Caco-2 (cell line): ENCODE results near the gene TMEM181. TPM values are rescaled to one million over a fixed set of nuclear protein-coding genes. Genes with fewer than 3 reads are reported as not detected.

ENCODE experiments used
- BruUV-seq: library from RNA; stranded (reverse); fragments of 400-500 nt; replicated peaks from 2 replicates; lab custom pipeline; 2021; lab: Mats Ljungman, UMichigan
- CTCF ChIA-PET: fragments of 300-600 bp; sonication (Branson Sonifier 250); formaldehyde crosslinking; loops from one replicate; lab custom pipeline; 2022; ENCODE audit warnings: antibody characterized with exemption; lab: Charles Lee
- POLR2A ChIA-PET: fragments of 300-600 bp; sonication (Branson Sonifier 250); formaldehyde crosslinking; loops from one replicate; lab custom pipeline; 2022; ENCODE audit warnings: antibody characterized with exemption; lab: Charles Lee
- DNase-seq, 2 experiments: peaks; one replicate each; pipeline versions ENCODE4 v3.0.0 to v3.0.0-alpha.2; 2020 to 2022
- H3K27me3 ChIP-seq: replicated peaks from 2 replicates; pipeline ENCODE4 v1.6.0; 2011; ENCODE audit warnings: low read length; ENCODE audit not compliant: control insufficient read depth, insufficient read depth
- H3K36me3 ChIP-seq: 2 replicates; pipeline ENCODE4 v1.5.1; 2011; ENCODE audit warnings: low read length; ENCODE audit not compliant: control insufficient read depth, insufficient read depth
- H3K4me1 ChIP-seq: fragments of 250-450 bp; sonication (Bioruptor Pico); 2 replicates; pipeline ENCODE4 v1.5.1; 2020; ENCODE audit warnings: mild to moderate bottlenecking
- H3K4me3 ChIP-seq: 2 replicates; pipeline ENCODE4 v1.5.1; 2011; ENCODE audit warnings: low read depth, mild to moderate bottlenecking, control low read depth, low read length
- H3K9me3 ChIP-seq: fragments of 250-450 bp; sonication (Bioruptor Pico); 2 replicates; pipeline ENCODE4 v1.5.1; 2020; ENCODE audit warnings: mild to moderate bottlenecking, moderate library complexity
- H3K27ac Mint-ChIP-seq: one replicate; pipeline ENCODE4 v1.8.0; 2022; ENCODE audit warnings: mixed read lengths; ENCODE audit not compliant: unreplicated experiment
- H3K27me3 Mint-ChIP-seq: one replicate; pipeline ENCODE4 v1.8.0; 2022; ENCODE audit warnings: mixed read lengths; ENCODE audit not compliant: insufficient read depth, unreplicated experiment
- H3K36me3 Mint-ChIP-seq: one replicate; pipeline ENCODE4 v1.8.0; 2022; ENCODE audit warnings: mild to moderate bottlenecking, mixed read lengths; ENCODE audit not compliant: insufficient read depth, unreplicated experiment
- H3K4me1 Mint-ChIP-seq: one replicate; pipeline ENCODE4 v1.8.0; 2022; ENCODE audit warnings: low read depth, mixed read lengths; ENCODE audit not compliant: unreplicated experiment
- H3K4me3 Mint-ChIP-seq: one replicate; pipeline ENCODE4 v1.8.0; 2022; ENCODE audit warnings: mild to moderate bottlenecking, moderate library complexity, mixed read lengths; ENCODE audit not compliant: unreplicated experiment
- H3K9me3 Mint-ChIP-seq: one replicate; pipeline ENCODE4 v1.8.0; 2022; ENCODE audit warnings: mixed read lengths; ENCODE audit not compliant: unreplicated experiment
- intact Hi-C: fragments of 100-400 bp; cut with micrococcal nuclease; formaldehyde crosslinking; loops from one replicate; pipeline ENCODE4 v1.10.0; 2022; ENCODE audit not compliant: unreplicated experiment
- total RNA-seq: library from RNA; stranded (reverse); gene quantifications from 2 replicates; pipeline ENCODE4 v1.2.3, GENCODE V29; 2022
- TF ChIP-seq, protein P1 (sequence below), 2 experiments: fragments of 200-600 bp in 1 of 2; IDR thresholded peaks; 1 replicate in 1 of 2; 2 replicates in 1 of 2; pipeline versions ENCODE4 v1.5.1 to v1.8.0; 2011 to 2022; ENCODE audit warnings: antibody characterized with exemption in 1 of 2, control low read depth in 1 of 2, inconsistent platforms in 1 of 2, low read depth in 1 of 2, low read length in 1 of 2, mild to moderate bottlenecking in 1 of 2, moderate library complexity in 1 of 2; ENCODE audit not compliant: insufficient read depth in 1 of 2, severe bottlenecking in 1 of 2, unreplicated experiment in 1 of 2

Gene TMEM181
- total RNA-seq, 1 experiment from 2014 or later, result 26.7 TPM

DNA sequence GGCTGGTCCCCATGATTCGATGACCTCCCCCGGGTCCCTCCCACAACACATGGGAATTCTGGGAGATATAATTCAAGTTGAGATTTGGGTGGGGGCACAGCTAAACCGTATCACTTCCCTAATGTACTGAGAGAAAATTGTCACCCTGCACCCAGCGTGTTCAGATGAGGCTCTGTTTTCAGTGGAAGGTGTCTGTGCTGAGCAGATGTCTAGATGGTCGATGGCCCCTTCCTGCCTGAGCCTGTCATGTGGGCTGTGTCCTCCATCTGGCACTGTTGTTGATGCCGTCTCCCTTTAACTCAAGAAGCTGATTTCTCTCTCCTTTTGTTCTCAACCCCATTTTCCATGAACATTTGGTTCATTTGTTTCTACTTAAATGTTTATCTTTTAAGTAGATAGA is 37.0 kb downstream of the TMEM181 start:
- ChIA-PET CTCF (no interaction called here), POLR2A (no interaction called here)
- no peaks in the 10 kb centered on the region for H3K4me1 ChIP-seq
- TF ChIP-seq, protein P1, sequence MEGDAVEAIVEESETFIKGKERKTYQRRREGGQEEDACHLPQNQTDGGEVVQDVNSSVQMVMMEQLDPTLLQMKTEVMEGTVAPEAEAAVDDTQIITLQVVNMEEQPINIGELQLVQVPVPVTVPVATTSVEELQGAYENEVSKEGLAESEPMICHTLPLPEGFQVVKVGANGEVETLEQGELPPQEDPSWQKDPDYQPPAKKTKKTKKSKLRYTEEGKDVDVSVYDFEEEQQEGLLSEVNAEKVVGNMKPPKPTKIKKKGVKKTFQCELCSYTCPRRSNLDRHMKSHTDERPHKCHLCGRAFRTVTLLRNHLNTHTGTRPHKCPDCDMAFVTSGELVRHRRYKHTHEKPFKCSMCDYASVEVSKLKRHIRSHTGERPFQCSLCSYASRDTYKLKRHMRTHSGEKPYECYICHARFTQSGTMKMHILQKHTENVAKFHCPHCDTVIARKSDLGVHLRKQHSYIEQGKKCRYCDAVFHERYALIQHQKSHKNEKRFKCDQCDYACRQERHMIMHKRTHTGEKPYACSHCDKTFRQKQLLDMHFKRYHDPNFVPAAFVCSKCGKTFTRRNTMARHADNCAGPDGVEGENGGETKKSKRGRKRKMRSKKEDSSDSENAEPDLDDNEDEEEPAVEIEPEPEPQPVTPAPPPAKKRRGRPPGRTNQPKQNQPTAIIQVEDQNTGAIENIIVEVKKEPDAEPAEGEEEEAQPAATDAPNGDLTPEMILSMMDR (IDR thresholded peaks at IDR 0.05; ENCODE audit: insufficient read depth in 1 of 2, low read depth in 1 of 2, low read length in 1 of 2, severe bottlenecking in 1 of 2, unreplicated experiment in 1 of 2), result no peak
- no peak for DNase-seq
- no peaks in the 10 kb centered on the region for H3K9me3 ChIP-seq
- no TSS peak for BruUV-seq
- Mint-ChIP-seq H3K27me3 (no peaks in the 10 kb centered on the region), H3K9me3 (no peaks in the 10 kb centered on the region), H3K4me1 (peaks cover 7% of the 10 kb centered on the region), H3K27ac (no peak overlapping the region), H3K36me3 (peaks cover 65% of the 10 kb centered on the region), H3K4me3 (no peak overlapping the region)
- no peak overlapping the region for H3K4me3 ChIP-seq
- no peaks in the 10 kb centered on the region; the same call in none of the 2 replicates for H3K36me3 ChIP-seq
- intact Hi-C loops, result no loop called here
- no peaks in the 10 kb centered on the region for H3K27me3 ChIP-seq

DNA sequence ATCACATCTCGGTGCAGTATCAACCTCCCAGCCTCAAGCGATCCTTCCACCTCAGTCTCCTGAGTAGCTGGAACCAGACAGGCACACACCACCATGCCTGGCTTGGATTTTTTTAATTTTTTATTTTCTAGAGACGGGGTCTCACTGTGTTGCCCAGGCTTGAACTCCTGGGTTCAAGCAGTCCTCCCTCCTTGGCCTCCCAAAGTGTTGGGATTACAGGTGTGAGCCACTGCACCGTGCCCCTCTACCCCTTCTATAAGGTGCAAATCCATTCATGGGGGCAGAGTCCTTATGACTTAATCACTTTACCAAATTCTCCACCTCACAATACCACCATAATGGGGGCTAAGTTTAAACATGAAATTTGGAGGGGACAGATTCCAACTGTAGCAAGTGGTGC is 37.7 kb downstream of the TMEM181 start:
- POLR2A ChIA-PET, result no interaction called here
- Histone ChIP-seq H3K27me3 (no peaks in the 10 kb centered on the region), H3K9me3 (no peaks in the 10 kb centered on the region), H3K4me3 (no peak overlapping the region), H3K36me3 (no peaks in the 10 kb centered on the region; the same call in none of the 2 replicates), H3K4me1 (no peaks in the 10 kb centered on the region)
- Mint-ChIP-seq H3K9me3 (no peaks in the 10 kb centered on the region), H3K27ac (peak overlapping the region; percentile 43), H3K4me3 (no peak overlapping the region), H3K4me1 (peaks cover 7% of the 10 kb centered on the region), H3K27me3 (no peaks in the 10 kb centered on the region), H3K36me3 (peaks cover 69% of the 10 kb centered on the region)
- CTCF ChIA-PET, result no interaction called here
- TF ChIP-seq, protein P1 (IDR thresholded peaks at IDR 0.05; ENCODE audit: insufficient read depth in 1 of 2, low read depth in 1 of 2, low read length in 1 of 2, severe bottlenecking in 1 of 2, unreplicated experiment in 1 of 2), result no peak
- no peak for DNase-seq
- no TSS peak for BruUV-seq
- intact Hi-C loops, result no loop called here

GRCh38 chr6:158599635-158600034 is 39.7 kb downstream of the TMEM181 start:
- Mint-ChIP-seq H3K4me1 (peaks cover 7% of the 10 kb centered on the region), H3K27ac (no peak overlapping the region), H3K9me3 (no peaks in the 10 kb centered on the region), H3K36me3 (peaks cover 66% of the 10 kb centered on the region), H3K4me3 (no peak overlapping the region), H3K27me3 (no peaks in the 10 kb centered on the region)
- DNase-seq, result no peak
- intact Hi-C loops, result no loop called here
- H3K4me3 ChIP-seq, result no peak overlapping the region
- H3K9me3 ChIP-seq, result no peaks in the 10 kb centered on the region
- TF ChIP-seq, protein P1 (IDR thresholded peaks at IDR 0.05; ENCODE audit: insufficient read depth in 1 of 2, low read depth in 1 of 2, low read length in 1 of 2, severe bottlenecking in 1 of 2, unreplicated experiment in 1 of 2), result no peak
- CTCF ChIA-PET, result interaction anchor here (1.3 kb wide), 1 partner anchor 385 kb away, joined by 3 read pairs; no protein-coding TSS in a partner anchor
- POLR2A ChIA-PET, result no interaction called here
- no peaks in the 10 kb centered on the region for H3K4me1 ChIP-seq
- H3K36me3 ChIP-seq, result no peaks in the 10 kb centered on the region; the same call in none of the 2 replicates
- BruUV-seq, result no TSS peak
- no peaks in the 10 kb centered on the region for H3K27me3 ChIP-seq
